Karpas-422 (cell line): ENCODE results near the gene FRY. TPM values are rescaled to one million over a fixed set of nuclear protein-coding genes. Genes with fewer than 3 reads are reported as not detected.
"Not testable (repeated sequence)": the region's sequence is repeated elsewhere in the genome, so short reads cannot be mapped to it uniquely, and the experiment has no call there.

Source experiments
- DNase-seq: peaks from one replicate; pipeline ENCODE4 v3.0.0-alpha.2; 2015
- H2AFZ ChIP-seq: fragments of 200-600 bp; sonication (generic); 2 replicates; pipeline ENCODE4 v1.6.1; 2014; ENCODE audit warnings: antibody characterized with exemption, low read length, mixed read lengths
- H3K27ac ChIP-seq: fragments of 200-600 bp; sonication (generic); 2 replicates; pipeline ENCODE4 v1.5.1; 2014; ENCODE audit warnings: mild to moderate bottlenecking, low read length, moderate library complexity
- H3K27me3 ChIP-seq: fragments of 200-600 bp; sonication (generic); 2 replicates; pipeline ENCODE4 v1.6.1; 2014; ENCODE audit warnings: low read length, mixed read lengths
- H3K36me3 ChIP-seq: fragments of 200-600 bp; sonication (generic); 2 replicates; pipeline ENCODE4 v1.6.1; 2014; ENCODE audit warnings: low read length, mixed read lengths; ENCODE audit not compliant: insufficient read depth
- H3K4me1 ChIP-seq: fragments of 200-600 bp; sonication (generic); 2 replicates; pipeline ENCODE4 v1.6.1; 2014; ENCODE audit warnings: mild to moderate bottlenecking, low read length, mixed read lengths
- H3K4me2 ChIP-seq: fragments of 200-600 bp; sonication (generic); 2 replicates; pipeline ENCODE4 v1.6.1; 2014; ENCODE audit warnings: low read length, low read depth, mild to moderate bottlenecking; ENCODE audit not compliant: poor library complexity, severe bottlenecking
- H3K4me3 ChIP-seq: fragments of 200-600 bp; sonication (generic); 2 replicates; pipeline ENCODE4 v1.5.1; 2014; ENCODE audit warnings: mild to moderate bottlenecking, antibody characterized with exemption, low read length, mixed read lengths
- H3K79me2 ChIP-seq: fragments of 200-600 bp; sonication (generic); 2 replicates; pipeline ENCODE4 v1.6.1; 2014; ENCODE audit warnings: mild to moderate bottlenecking, low read length, mixed read lengths
- H3K9ac ChIP-seq: fragments of 200-600 bp; sonication (generic); 2 replicates; pipeline ENCODE4 v1.6.0; 2014; ENCODE audit warnings: low read length
- H3K9me2 ChIP-seq: fragments of 200-600 bp; sonication (generic), shearing (Covaris generic); replicated peaks from 2 replicates; pipeline ENCODE4 v1.6.0; 2014; ENCODE audit warnings: mild to moderate bottlenecking, low read length, moderate library complexity; ENCODE audit not compliant: insufficient read depth
- H3K9me3 ChIP-seq: fragments of 300-700, 200-600 bp; sonication (generic); 2 replicates; pipeline ENCODE4 v1.6.1; 2014; ENCODE audit warnings: low read length, mixed read lengths
- H4K20me1 ChIP-seq: fragments of 200-600 bp; sonication (generic); 2 replicates; pipeline ENCODE4 v1.6.1; 2014; ENCODE audit warnings: mild to moderate bottlenecking, antibody characterized with exemption, low read length, low read depth; ENCODE audit not compliant: insufficient read depth
- total RNA-seq: library from RNA; depleted of rRNA; stranded (reverse); fragments of >200 nt; shearing (Covaris generic); gene quantifications from 2 replicates; pipeline ENCODE4 v1.2.3, GENCODE V29; 2014; ENCODE audit warnings: low replicate concordance

FRY gene
- total RNA-seq, 1 experiment from 2014 or later = 1.6 TPM

GRCh38 chr13:32045537-32045936, 14.0 kb downstream of the FRY start:
- Histone ChIP-seq H3K27ac (no peak overlapping the region), H3K9me2 (0 out of 2 replicates have a peak, but pooled peaks cover 2% of the 10 kb centered on the region), H3K9me3 (no peaks in the 10 kb centered on the region), H2AFZ (no peak overlapping the region), H3K27me3 (no peaks in the 10 kb centered on the region), H3K4me1 (peaks cover 13% of the 10 kb centered on the region), H3K4me2 (no peak overlapping the region), H3K36me3 (no peaks in the 10 kb centered on the region), H3K4me3 (no peak overlapping the region), H3K9ac (no peak overlapping the region), H4K20me1 (no peaks in the 10 kb centered on the region), H3K79me2 (no peaks in the 10 kb centered on the region)
- no peak for DNase-seq

- no peak overlapping the region for H3K4me2 ChIP-seq
- H3K4me1 ChIP-seq = peaks cover 13% of the 10 kb centered on the region
- no peak overlapping the region for H3K9ac ChIP-seq
- no peak for DNase-seq
- no peak overlapping the region for H3K4me3 ChIP-seq
- H3K27ac ChIP-seq = no peak overlapping the region
- no peaks in the 10 kb centered on the region for H3K9me3 ChIP-seq
- peak overlapping the region; percentile 13; the same call in 1 of the 2 replicates for H2AFZ ChIP-seq
- H4K20me1 ChIP-seq = no peaks in the 10 kb centered on the region
- no peaks in the 10 kb centered on the region for H3K36me3 ChIP-seq
- H3K9me2 ChIP-seq = 0 out of 2 replicates have a peak, but pooled peaks cover 2% of the 10 kb centered on the region
- no peaks in the 10 kb centered on the region for H3K79me2 ChIP-seq
- H3K27me3 ChIP-seq = no peaks in the 10 kb centered on the region
Observed at GRCh38 chr13:32045982-32046785, 14.6 kb downstream of the FRY start.

- no peaks in the 10 kb centered on the region for H3K9me3 ChIP-seq
- no peaks in the 10 kb centered on the region for H3K27me3 ChIP-seq
- H3K36me3 ChIP-seq = no peaks in the 10 kb centered on the region
- H3K4me1 ChIP-seq = peaks cover 13% of the 10 kb centered on the region
- 0 out of 2 replicates have a peak, but pooled peaks cover 2% of the 10 kb centered on the region for H3K9me2 ChIP-seq
- H4K20me1 ChIP-seq = no peaks in the 10 kb centered on the region
- H3K9ac ChIP-seq = no peak overlapping the region
- no peak overlapping the region for H2AFZ ChIP-seq
- H3K27ac ChIP-seq = no peak overlapping the region
- no peak overlapping the region for H3K4me2 ChIP-seq
- H3K79me2 ChIP-seq = no peaks in the 10 kb centered on the region
- no peak for DNase-seq
- H3K4me3 ChIP-seq = no peak overlapping the region
Observed at GRCh38 chr13:32047088-32047487, 15.5 kb downstream of the FRY start.

GRCh38 chr13:32047793-32048192, 16.2 kb downstream of the FRY start:
- peaks cover 13% of the 10 kb centered on the region for H3K4me1 ChIP-seq
- no peaks in the 10 kb centered on the region for H3K27me3 ChIP-seq
- no peak overlapping the region for H3K27ac ChIP-seq
- H3K9me2 ChIP-seq = 0 out of 2 replicates have a peak, but pooled peaks cover 2% of the 10 kb centered on the region
- no peaks in the 10 kb centered on the region for H3K9me3 ChIP-seq
- H3K4me3 ChIP-seq = no peak overlapping the region
- no peak overlapping the region for H3K9ac ChIP-seq
- DNase-seq = no peak
- H2AFZ ChIP-seq = no peak overlapping the region
- no peaks in the 10 kb centered on the region for H4K20me1 ChIP-seq
- no peaks in the 10 kb centered on the region for H3K79me2 ChIP-seq
- no peak overlapping the region for H3K4me2 ChIP-seq
- no peaks in the 10 kb centered on the region for H3K36me3 ChIP-seq

GRCh38 chr13:32048816-32049215, 17.2 kb downstream of the FRY start:
- H3K4me1 ChIP-seq = peaks cover 13% of the 10 kb centered on the region
- no peak for DNase-seq
- H3K9ac ChIP-seq = no peak overlapping the region
- 0 out of 2 replicates have a peak, but pooled peaks cover 2% of the 10 kb centered on the region for H3K9me2 ChIP-seq
- no peaks in the 10 kb centered on the region for H3K9me3 ChIP-seq
- no peak overlapping the region for H3K4me2 ChIP-seq
- no peak overlapping the region for H2AFZ ChIP-seq
- H3K27me3 ChIP-seq = no peaks in the 10 kb centered on the region
- H3K79me2 ChIP-seq = no peaks in the 10 kb centered on the region
- H3K36me3 ChIP-seq = no peaks in the 10 kb centered on the region
- no peaks in the 10 kb centered on the region for H4K20me1 ChIP-seq
- no peak overlapping the region for H3K4me3 ChIP-seq
- H3K27ac ChIP-seq = no peak overlapping the region

- Histone ChIP-seq H3K4me2 (no peak overlapping the region), H3K36me3 (no peaks in the 10 kb centered on the region)
Observed at GRCh38 chr13:32051156-32051555, 19.6 kb downstream of the FRY start.

GRCh38 chr13:32056316-32056715, 24.7 kb downstream of the FRY start:
- no peak overlapping the region for H2AFZ ChIP-seq
- no peaks in the 10 kb centered on the region for H3K4me1 ChIP-seq
- no peak overlapping the region for H3K4me3 ChIP-seq
- H4K20me1 ChIP-seq = no peaks in the 10 kb centered on the region
- H3K36me3 ChIP-seq = no peaks in the 10 kb centered on the region
- no peaks in the 10 kb centered on the region for H3K79me2 ChIP-seq
- H3K4me2 ChIP-seq = no peak overlapping the region
- H3K9me2 ChIP-seq = no peaks in the 10 kb centered on the region
- no peaks in the 10 kb centered on the region for H3K27me3 ChIP-seq
- H3K27ac ChIP-seq = no peak overlapping the region
- DNase-seq = no peak
- no peak overlapping the region for H3K9ac ChIP-seq
- H3K9me3 ChIP-seq = no peaks in the 10 kb centered on the region

More at GRCh38 chr13:32051156-32051555, 19.6 kb downstream of the FRY start:
- H3K4me3 ChIP-seq = no peak overlapping the region
- no peak overlapping the region for H2AFZ ChIP-seq
- H4K20me1 ChIP-seq = no peaks in the 10 kb centered on the region
- H3K27ac ChIP-seq = no peak overlapping the region
- H3K9me2 ChIP-seq = no peaks in the 10 kb centered on the region
- no peak for DNase-seq
- H3K27me3 ChIP-seq = no peaks in the 10 kb centered on the region
- no peaks in the 10 kb centered on the region for H3K79me2 ChIP-seq
- no peaks in the 10 kb centered on the region for H3K9me3 ChIP-seq
- H3K9ac ChIP-seq = no peak overlapping the region
- peaks cover 11% of the 10 kb centered on the region for H3K4me1 ChIP-seq

- not testable (repeated sequence) for H2AFZ ChIP-seq, H3K4me2 ChIP-seq, H4K20me1 ChIP-seq, H3K9ac ChIP-seq, H3K27me3 ChIP-seq, H3K4me1 ChIP-seq, DNase-seq, H3K36me3 ChIP-seq, H3K27ac ChIP-seq, H3K79me2 ChIP-seq, H3K4me3 ChIP-seq, H3K9me3 ChIP-seq, H3K9me2 ChIP-seq
Observed at GRCh38 chr13:32057325-32057724, 25.8 kb downstream of the FRY start.
